ENCODE measurements around the gene SLC14A1. TPM values are rescaled to one million over a fixed set of nuclear protein-coding genes. Genes with fewer than 3 reads are reported as not detected.

The SLC14A1 gene
- total RNA-seq, 4 donors from 2014 or later: 0.59 to 15.7 (median 4.6) TPM

- WGBS, 2 donors: 15 to 33% methylated on average over 5 of the region's 5 CpGs
- peak in 1 of 2 donors; percentile 42 for DNase-seq (ENCODE audit: low spot score in 2 of 2)
- TF ChIP-seq CTCF (IDR thresholded peaks at IDR 0.05) (no peak), POLR2A (IDR thresholded peaks at IDR 0.05) (no peak)
- intact Hi-C loops (cut with DNase I; ENCODE audit: low total_unique reads): no loop called here
- no peak overlapping the region for H3K4me3 ChIP-seq (ENCODE audit: low read depth, poor library complexity, severe bottlenecking)
Observed at GRCh38 chr18:45760462-45761036, 36.6 kb downstream of the SLC14A1 start.

GRCh38 chr18:45761512-45762114 lies 37.6 kb downstream of the SLC14A1 start:
- DNase-seq (ENCODE audit: low spot score in 2 of 2): peak in 1 of 2 donors; percentile 34
- 58% methylated on average over 6 of the region's 6 CpGs for WGBS, 2 donors
- H3K4me3 ChIP-seq (ENCODE audit: low read depth, poor library complexity, severe bottlenecking): no peak overlapping the region
- intact Hi-C loops (cut with DNase I; ENCODE audit: low total_unique reads): no loop called here
- TF ChIP-seq POLR2A (IDR thresholded peaks at IDR 0.05): no peak

GRCh38 chr18:45764000-45764686 lies 40.2 kb downstream of the SLC14A1 start:
- WGBS, 2 donors: 70 to 71% methylated on average over 3 of the region's 3 CpGs
- peak in 1 of 2 donors; percentile 68 for DNase-seq (ENCODE audit: low spot score in 2 of 2)
- no peak overlapping the region for H3K4me3 ChIP-seq (ENCODE audit: low read depth, poor library complexity, severe bottlenecking)
- intact Hi-C loops (cut with DNase I; ENCODE audit: low total_unique reads): no loop called here
- TF ChIP-seq POLR2A (IDR thresholded peaks at IDR 0.05): no peak
- TF ChIP-seq CTCF (IDR thresholded peaks at IDR 0.05): no peak

GRCh38 chr18:45765796-45766195 lies 41.8 kb downstream of the SLC14A1 start:
- TF ChIP-seq CTCF (IDR thresholded peaks at IDR 0.05) (no peak), POLR2A (IDR thresholded peaks at IDR 0.05) (no peak)
- DNase-seq (ENCODE audit: low spot score in 2 of 2): no peak
- 66% methylated on average over 2 of the region's 2 CpGs for WGBS, 2 donors
- intact Hi-C loops (cut with DNase I; ENCODE audit: low total_unique reads): no loop called here
- no peak overlapping the region for H3K4me3 ChIP-seq (ENCODE audit: low read depth, poor library complexity, severe bottlenecking)

GRCh38 chr18:45771587-45772480 lies 47.9 kb downstream of the SLC14A1 start:
- TF ChIP-seq CTCF (IDR thresholded peaks at IDR 0.05) (no peak), POLR2A (IDR thresholded peaks at IDR 0.05) (no peak)
- intact Hi-C loops (cut with DNase I; ENCODE audit: low total_unique reads): no loop called here
- WGBS, 2 donors: 77 to 84% methylated on average over 8 of the region's 8 CpGs
- no peak for DNase-seq (ENCODE audit: low spot score in 2 of 2)
- H3K4me3 ChIP-seq (ENCODE audit: low read depth, poor library complexity, severe bottlenecking): no peak overlapping the region
